Anterior cingulate cortex (tissue), 58 donors: ENCODE data around the gene CALML3.

Source experiments
- DNase-seq, 58 donors: peaks; one replicate each; lab custom pipeline; 2025; lab: John Stamatoyannopoulos, UW

CALML3 gene

GRCh38 chr10:5564537-5565204 lies 39.9 kb downstream of the CALML3 start:
- DNase-seq: no peak

GRCh38 chr10:5565205-5565545 lies 40.4 kb downstream of the CALML3 start:
- no peak for DNase-seq

- no peak for DNase-seq
Measured at GRCh38 chr10:5565671-5566581, 41.2 kb downstream of the CALML3 start.

GRCh38 chr10:5566614-5567013 lies 41.9 kb downstream of the CALML3 start:
- DNase-seq: no peak

- no peak for DNase-seq
Measured at GRCh38 chr10:5567477-5567876, 42.7 kb downstream of the CALML3 start.

- DNase-seq: no peak
Measured at GRCh38 chr10:5568984-5569383, 44.2 kb downstream of the CALML3 start.

GRCh38 chr10:5569568-5569967 lies 44.8 kb downstream of the CALML3 start:
- no peak for DNase-seq

- DNase-seq: no peak
Measured at GRCh38 chr10:5570007-5570655, 45.4 kb downstream of the CALML3 start.

GRCh38 chr10:5570979-5571810 lies 46.4 kb downstream of the CALML3 start:
- DNase-seq: no peak

- no peak for DNase-seq
Measured at GRCh38 chr10:5571826-5572225, 47.1 kb downstream of the CALML3 start.

- DNase-seq: no peak
Measured at GRCh38 chr10:5573319-5573950, 48.7 kb downstream of the CALML3 start.

- no peak for DNase-seq
Measured at GRCh38 chr10:5573968-5574641, 49.3 kb downstream of the CALML3 start.

GRCh38 chr10:5574642-5575131 lies 49.9 kb downstream of the CALML3 start:
- DNase-seq: no peak

- no peak for DNase-seq
Measured at GRCh38 chr10:5575144-5575481, 50.4 kb downstream of the CALML3 start.

- no peak for DNase-seq
Measured at GRCh38 chr10:5575482-5576153, 50.9 kb downstream of the CALML3 start.

GRCh38 chr10:5576154-5576748 lies 51.5 kb downstream of the CALML3 start:
- DNase-seq: no peak
